ENCODE results near the gene MAP2. TPM values are rescaled to one million over a fixed set of nuclear protein-coding genes. Genes with fewer than 3 reads are reported as not detected.
A peak's percentile ranks its signal among the peaks of the same experiment; 100 is the strongest.
"Not testable (repeated sequence)": the region's sequence is repeated elsewhere in the genome, so short reads cannot be mapped to it uniquely, and the experiment has no call there.

Gene MAP2
- total RNA-seq, 2 donors from 2014 or later = 1.8 TPM

DNA sequence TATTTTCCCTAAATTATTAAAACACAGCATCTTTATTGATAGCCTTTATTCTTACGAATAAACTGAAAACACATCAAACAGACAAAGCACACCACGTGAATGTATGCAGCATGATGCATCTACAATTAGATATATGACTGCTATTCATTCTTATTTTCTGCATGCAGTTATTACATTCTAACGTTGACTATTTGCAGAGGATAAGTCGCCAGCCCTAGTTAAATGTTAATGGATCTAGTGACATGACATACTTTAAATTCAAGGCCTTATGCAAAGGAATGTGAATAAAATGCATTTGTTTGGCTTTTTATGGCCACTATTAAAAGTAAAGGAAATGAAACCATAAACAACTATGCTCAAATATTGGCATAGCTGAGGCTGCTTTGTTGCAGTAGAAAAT is 172.4 kb downstream of the MAP2 start:
- no peaks in the 10 kb centered on the region for H3K36me3 ChIP-seq (ENCODE audit: control insufficient read depth, insufficient read depth, low read length)
- no peak overlapping the region for H3K9ac ChIP-seq (ENCODE audit: extremely low read depth, low read length, poor library complexity, severe bottlenecking)
- no peak overlapping the region for H3K4me3 ChIP-seq (ENCODE audit: low read length)
- no peaks in the 10 kb centered on the region for H3K27me3 Mint-ChIP-seq (ENCODE audit: insufficient read depth)
- H3K27ac ChIP-seq (ENCODE audit: low read depth, low read length) = no peak overlapping the region
- DNase-seq = no peak
- H3K36me3 Mint-ChIP-seq (ENCODE audit: low read depth) = no peaks in the 10 kb centered on the region
- peaks cover 3% of the 10 kb centered on the region for H3K4me1 ChIP-seq (ENCODE audit: control insufficient read depth, insufficient read depth, low read length)
- no peak overlapping the region for H3K4me3 Mint-ChIP-seq
- H3K4me1 Mint-ChIP-seq = peaks cover 3% of the 10 kb centered on the region
- peaks cover 2% of the 10 kb centered on the region for H3K9me3 Mint-ChIP-seq
- WGBS, 2 experiments (ENCODE audit: insufficient coverage in 1 of 2, insufficient read length in 1 of 2) = 90 to 92% methylated on average over 3 to 4 of the region's 4 CpGs
- TF ChIP-seq, protein P1, sequence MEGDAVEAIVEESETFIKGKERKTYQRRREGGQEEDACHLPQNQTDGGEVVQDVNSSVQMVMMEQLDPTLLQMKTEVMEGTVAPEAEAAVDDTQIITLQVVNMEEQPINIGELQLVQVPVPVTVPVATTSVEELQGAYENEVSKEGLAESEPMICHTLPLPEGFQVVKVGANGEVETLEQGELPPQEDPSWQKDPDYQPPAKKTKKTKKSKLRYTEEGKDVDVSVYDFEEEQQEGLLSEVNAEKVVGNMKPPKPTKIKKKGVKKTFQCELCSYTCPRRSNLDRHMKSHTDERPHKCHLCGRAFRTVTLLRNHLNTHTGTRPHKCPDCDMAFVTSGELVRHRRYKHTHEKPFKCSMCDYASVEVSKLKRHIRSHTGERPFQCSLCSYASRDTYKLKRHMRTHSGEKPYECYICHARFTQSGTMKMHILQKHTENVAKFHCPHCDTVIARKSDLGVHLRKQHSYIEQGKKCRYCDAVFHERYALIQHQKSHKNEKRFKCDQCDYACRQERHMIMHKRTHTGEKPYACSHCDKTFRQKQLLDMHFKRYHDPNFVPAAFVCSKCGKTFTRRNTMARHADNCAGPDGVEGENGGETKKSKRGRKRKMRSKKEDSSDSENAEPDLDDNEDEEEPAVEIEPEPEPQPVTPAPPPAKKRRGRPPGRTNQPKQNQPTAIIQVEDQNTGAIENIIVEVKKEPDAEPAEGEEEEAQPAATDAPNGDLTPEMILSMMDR (conservative IDR thresholded peaks at IDR 0.05) = no peak
- H3K27ac Mint-ChIP-seq = no peak overlapping the region
- no peaks in the 10 kb centered on the region for H3K27me3 ChIP-seq (ENCODE audit: control insufficient read depth, insufficient read depth, low read length, poor library complexity, severe bottlenecking)
- no peaks in the 10 kb centered on the region for H3K9me3 ChIP-seq (ENCODE audit: control insufficient read depth, low read length)

DNA sequence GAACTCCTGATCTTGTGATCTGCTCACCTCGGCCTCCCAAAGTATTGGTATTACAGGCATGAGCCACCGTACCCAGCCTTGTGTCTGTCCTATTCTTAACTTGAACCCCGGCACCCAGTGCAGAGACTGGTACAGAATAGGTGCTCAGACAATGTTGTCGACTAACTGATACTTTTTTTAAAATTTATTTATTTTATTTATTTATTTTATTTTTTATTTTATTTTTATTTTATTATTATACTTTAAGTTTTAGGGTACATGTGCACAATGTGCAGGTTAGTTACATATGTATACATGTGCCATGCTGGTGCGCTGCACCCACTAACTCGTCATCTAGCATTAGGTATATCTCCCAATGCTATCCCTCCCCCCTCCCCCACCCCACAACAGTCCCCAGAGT is 174.4 kb downstream of the MAP2 start:
- H3K9ac ChIP-seq (ENCODE audit: extremely low read depth, low read length, poor library complexity, severe bottlenecking); DNase-seq; H3K27ac ChIP-seq (ENCODE audit: low read depth, low read length); H3K9me3 ChIP-seq (ENCODE audit: control insufficient read depth, low read length); H3K4me3 Mint-ChIP-seq; H3K4me1 ChIP-seq (ENCODE audit: control insufficient read depth, insufficient read depth, low read length); H3K4me3 ChIP-seq (ENCODE audit: low read length); H3K36me3 ChIP-seq (ENCODE audit: control insufficient read depth, insufficient read depth, low read length); H3K27me3 Mint-ChIP-seq (ENCODE audit: insufficient read depth); H3K27ac Mint-ChIP-seq; H3K9me3 Mint-ChIP-seq; H3K36me3 Mint-ChIP-seq (ENCODE audit: low read depth); H3K4me1 Mint-ChIP-seq; H3K27me3 ChIP-seq (ENCODE audit: control insufficient read depth, insufficient read depth, low read length, poor library complexity, severe bottlenecking): not testable (repeated sequence)
- 80 to 88% methylated on average over 2 to 3 of the region's 6 CpGs for WGBS, 2 experiments (ENCODE audit: insufficient coverage in 1 of 2, insufficient read length in 1 of 2)

DNA sequence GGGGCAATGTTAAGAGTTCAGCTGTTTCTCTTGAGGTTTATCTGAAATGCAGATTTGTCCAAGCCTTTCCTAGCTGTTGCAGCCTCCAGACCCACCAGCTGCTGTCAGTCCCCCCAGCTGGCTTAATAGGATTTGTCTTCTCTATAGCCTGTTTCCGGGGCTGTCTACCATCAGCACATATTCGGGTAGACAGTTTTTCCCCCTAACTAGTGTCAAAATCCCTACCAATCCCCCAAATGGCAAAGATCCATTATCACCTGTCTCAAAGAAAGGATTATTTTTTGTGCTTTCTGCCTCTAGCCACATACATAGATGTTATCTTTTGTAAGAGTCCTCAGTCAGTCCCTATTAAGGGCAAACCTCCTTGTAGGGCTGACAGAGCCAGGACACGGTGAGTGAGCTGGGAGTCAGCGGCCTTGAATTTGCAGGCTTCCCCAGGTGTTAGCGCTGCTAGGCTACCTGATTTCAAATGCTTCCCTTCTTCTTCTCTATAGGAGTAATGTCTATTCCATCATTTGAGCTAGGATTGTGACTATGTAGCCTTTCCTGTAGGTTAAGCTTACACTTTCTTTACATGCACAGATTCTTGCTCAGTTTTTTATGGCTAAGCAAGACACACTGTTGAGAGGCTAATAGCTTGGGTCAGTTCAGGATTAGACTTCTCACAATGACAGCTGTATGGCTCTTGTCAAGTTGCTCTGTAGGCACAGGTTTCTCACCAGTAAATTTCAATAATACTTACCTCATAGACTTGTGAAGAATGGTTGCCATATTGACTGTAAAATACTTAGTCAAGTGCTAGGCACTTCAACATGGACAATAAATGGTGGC is 176.7 kb downstream of the MAP2 start:
- Mint-ChIP-seq H3K27me3 (ENCODE audit: insufficient read depth) (no peaks in the 10 kb centered on the region), H3K9me3 (peaks cover 2% of the 10 kb centered on the region), H3K4me1 (peaks cover 3% of the 10 kb centered on the region), H3K36me3 (ENCODE audit: low read depth) (no peaks in the 10 kb centered on the region), H3K4me3 (no peak overlapping the region), H3K27ac (no peak overlapping the region)
- peak overlapping the region; percentile 86 for H3K27ac ChIP-seq (ENCODE audit: low read depth, low read length)
- H3K27me3 ChIP-seq (ENCODE audit: control insufficient read depth, insufficient read depth, low read length, poor library complexity, severe bottlenecking) = no peaks in the 10 kb centered on the region
- DNase-seq = no peak
- 82 to 88% methylated on average over 5 of the region's 5 CpGs for WGBS, 2 experiments (ENCODE audit: insufficient coverage in 1 of 2, insufficient read length in 1 of 2)
- TF ChIP-seq, protein P1 (conservative IDR thresholded peaks at IDR 0.05) = no peak
- no peaks in the 10 kb centered on the region for H3K36me3 ChIP-seq (ENCODE audit: control insufficient read depth, insufficient read depth, low read length)
- H3K4me1 ChIP-seq (ENCODE audit: control insufficient read depth, insufficient read depth, low read length) = peaks cover 3% of the 10 kb centered on the region
- no peak overlapping the region for H3K4me3 ChIP-seq (ENCODE audit: low read length)
- H3K9ac ChIP-seq (ENCODE audit: extremely low read depth, low read length, poor library complexity, severe bottlenecking) = no peak overlapping the region
- no peaks in the 10 kb centered on the region for H3K9me3 ChIP-seq (ENCODE audit: control insufficient read depth, low read length)
